NCI-H146 (cell line): Measurements from ENCODE around the gene SF3B6.
"Not testable (repeated sequence)": the region's sequence is repeated elsewhere in the genome, so short reads cannot be mapped to it uniquely, and the experiment has no call there.

ENCODE experiments used
- DNase-seq: peaks from one replicate; lab custom pipeline; 2025; lab: John Stamatoyannopoulos, UW

Gene SF3B6, protein sequence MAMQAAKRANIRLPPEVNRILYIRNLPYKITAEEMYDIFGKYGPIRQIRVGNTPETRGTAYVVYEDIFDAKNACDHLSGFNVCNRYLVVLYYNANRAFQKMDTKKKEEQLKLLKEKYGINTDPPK

DNA sequence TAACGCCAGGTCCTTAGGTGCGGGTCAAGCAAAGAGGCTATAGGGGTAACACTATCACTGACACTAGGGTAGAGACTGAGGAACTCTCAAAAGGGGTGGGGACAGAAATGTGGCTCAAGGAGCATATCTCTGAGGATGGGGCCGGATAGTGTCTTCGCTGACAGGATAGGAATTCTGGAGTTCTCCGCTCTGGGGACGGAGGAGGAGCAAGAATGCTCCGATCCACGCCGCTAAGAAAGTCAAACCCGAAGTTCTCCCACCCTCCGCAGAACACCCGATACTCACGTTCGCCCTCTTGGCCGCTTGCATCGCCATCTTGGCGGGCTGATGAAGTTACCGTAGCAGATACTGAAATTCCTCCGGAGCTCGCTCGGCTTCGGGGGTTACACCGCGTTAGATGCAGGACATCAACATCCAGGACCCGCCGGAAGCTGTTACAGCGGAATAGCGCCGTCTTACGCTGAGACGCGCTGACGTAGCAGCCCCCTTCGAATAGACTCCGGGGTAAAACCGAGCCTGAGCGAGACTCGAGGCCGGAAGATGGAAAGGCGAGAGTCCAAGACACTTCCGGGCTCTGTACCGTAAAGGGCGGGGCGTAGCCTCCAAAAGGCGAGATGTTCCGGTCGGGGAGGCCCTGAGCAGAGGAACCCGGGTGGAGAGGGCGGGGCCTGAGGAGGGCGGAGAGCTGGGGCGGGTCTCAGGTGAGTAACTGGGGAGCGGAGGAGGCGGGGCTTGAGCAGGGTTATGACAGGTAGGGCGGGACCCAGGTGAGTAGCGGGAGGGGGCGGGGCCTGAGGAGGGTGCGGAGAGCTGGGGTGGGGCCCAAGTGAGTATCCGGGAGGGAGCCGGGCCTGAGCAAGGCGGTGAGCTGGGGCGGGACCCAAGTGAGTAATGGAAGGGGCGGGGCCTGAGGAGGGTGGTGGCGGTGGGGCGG, at the start of gene SF3B6:
Gene SF3B6 (minus strand): TSS at position 412 of the 934 bp plus-strand sequence. CDS start 97 bp downstream, at position 315.
- peak; percentile 100 for DNase-seq

DNA sequence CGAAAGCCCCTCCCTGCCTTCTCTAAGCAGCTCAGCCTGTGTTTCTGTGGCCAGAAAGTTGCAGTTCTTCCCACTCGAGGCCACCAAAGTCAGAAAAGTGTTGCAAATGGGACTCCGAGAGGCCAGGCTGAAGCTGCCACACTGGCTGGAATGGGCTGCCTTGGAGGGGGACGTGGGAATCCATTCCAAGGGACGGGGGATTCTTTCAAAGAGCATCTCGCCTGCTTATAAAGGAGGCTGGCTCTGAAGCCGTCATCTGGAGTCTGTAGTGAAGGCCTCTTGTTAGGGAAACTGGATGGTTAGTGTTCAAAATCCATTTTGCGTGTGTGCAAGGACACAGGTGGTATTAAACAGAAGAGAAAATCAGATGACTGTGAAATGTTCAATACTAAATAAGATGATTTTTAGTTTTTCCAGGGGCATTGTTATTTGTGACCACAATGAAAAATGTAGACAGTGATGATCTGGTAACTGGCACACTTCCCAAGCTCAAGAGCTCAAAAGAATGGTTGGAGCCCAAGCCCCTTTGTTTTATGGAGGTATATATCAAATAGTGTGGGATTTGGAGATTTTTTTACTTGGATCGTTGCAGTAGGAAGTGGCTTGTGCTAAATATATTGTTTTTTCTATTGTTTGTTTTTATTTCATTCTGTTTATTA, 47.9 kb upstream of the SF3B6 start:
- peak; percentile 73 for DNase-seq

DNA sequence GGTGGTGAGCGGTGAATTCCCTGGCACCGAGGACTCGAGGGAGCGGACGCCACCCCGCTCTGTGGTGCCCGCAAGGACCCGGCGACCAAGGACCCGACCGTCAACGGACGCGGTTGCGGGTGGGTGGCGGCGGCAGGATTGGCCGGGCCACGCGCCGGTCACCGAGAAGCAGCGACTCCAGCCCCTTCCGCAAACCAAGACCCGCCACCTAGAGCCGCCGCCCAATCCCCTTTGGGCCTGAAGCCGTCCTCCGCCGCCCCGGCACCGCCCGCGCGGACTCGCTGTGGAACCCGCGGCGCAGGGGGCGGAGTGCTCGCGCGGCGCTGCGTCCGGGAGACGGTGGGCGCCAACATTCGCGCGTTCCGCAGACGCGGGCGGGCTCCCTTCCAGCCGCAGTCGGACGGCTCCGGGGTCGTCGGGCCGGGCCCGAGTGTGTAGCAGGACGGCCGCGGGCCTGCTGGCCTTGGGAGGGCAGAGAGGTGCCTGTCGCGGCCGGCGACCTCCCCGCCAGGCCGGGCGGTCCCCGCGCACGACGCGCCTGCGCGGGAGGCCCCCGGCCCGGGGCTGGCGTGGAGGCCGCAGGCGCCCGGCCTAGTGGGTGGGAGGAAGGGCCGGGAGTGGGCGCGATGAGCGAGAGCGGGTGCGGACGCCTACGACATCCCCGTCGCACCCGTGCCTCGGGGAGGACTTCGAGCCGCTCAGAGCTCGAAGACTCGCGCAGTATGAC, 47.2 kb upstream of the SF3B6 start, which contains the start of the genes FAM228B and PFN4:
Gene FAM228B (plus strand): TSS at position 275 of the 727 bp plus-strand sequence. CDS start 893 bp downstream, outside the sequence.
Gene PFN4 (minus strand): TSS at position 140 of the 727 bp plus-strand sequence. CDS start 799 bp downstream, outside the sequence.
- DNase-seq = peak; percentile 92

DNA sequence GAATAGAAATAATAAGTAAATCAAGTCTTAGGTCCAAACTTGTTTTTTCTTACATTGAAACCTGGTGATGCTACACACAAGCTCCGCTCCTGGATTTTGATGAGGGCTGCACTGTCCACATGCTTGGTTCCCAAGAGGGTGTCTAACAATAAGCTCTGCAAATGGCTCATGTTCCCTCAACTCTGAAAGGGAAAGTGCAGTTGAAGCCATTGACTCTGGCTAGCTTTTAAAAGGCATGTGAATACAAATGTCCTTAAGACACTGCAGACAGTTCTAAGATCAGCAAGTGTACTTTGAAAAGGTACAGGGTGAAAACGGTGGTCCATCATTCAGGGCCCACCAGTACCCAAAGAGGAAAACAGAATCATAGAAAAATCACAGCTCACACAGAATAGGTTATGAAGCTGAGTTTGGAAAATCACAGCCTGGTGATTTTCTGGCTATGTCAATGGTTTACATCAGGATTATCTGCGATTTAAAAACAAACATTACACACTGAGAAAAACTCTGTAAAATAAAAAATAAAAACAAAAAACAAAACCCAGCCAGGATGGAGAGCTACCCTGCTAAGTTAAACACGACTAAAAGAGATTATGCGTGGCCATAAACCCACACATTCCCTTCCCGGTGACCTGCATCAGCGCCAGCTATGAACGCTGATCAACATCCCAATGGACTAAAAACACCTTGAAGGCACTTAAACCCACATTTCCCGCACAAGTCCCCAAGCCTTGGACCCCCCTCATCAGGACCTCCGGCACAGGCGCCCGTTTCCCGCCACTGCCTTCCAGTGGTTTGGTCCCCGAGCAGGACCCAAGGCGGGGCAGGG, 46.5 kb upstream of the SF3B6 start:
- DNase-seq = peak; percentile 25

DNA sequence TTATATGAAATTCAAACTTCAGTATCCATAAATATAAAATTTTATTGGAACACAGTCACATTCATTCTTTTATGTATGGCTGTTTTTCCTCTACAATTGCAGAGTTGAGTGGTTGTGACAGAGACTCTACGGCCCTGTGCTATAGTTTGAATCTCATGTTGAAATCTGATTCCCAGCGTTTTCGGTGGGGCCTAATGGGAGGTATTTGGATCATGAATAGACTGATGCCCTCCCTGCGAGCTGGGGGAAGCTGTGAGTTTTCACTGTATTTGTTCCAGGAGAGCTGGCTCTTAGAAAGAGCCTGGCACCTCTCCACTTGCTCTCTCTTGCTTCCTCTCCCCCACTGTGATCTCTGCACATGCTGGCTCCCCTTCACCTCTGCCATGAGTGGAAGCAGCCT, 45.3 kb upstream of the SF3B6 start:
- DNase-seq = no peak

DNA sequence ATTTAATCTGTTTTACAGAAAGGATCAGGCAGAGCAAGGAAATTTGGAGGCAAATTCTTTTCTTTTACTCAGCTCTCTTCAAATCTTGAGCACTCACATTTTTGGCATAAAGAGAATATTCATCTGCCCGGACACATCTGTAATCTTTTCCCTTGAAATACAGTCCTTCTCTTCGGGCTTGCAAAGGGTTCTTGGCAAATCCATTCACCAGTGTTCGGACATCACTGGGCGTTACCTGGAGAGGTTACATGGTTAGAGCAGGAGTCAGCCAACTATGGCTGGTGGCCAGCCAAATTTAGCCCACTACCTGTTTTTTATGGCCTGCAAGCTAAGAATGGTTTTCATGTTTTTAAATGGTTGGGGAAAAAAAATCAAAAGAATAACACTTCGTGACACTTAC, 44.9 kb upstream of the SF3B6 start:
- DNase-seq = no peak

DNA sequence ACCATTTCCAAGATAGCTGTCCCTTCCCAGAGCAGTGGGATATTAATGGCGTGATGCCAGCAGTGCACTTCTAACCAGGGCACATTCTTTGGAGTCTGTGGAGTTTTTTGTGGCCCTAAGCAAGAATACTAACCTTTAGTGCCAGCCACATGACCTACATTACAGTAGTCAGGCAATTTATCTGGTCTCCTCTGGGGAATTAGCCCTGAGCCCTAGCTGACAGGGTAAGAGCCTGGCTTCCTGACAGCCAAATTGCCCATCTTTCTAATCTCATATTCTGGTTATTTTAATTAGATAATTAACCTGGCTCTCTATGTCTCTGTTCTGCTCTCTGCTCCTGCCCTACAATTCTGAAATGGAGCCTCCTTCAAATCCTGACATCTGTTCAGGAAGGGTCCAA, 41.8 kb upstream of the SF3B6 start:
- no peak for DNase-seq

DNA sequence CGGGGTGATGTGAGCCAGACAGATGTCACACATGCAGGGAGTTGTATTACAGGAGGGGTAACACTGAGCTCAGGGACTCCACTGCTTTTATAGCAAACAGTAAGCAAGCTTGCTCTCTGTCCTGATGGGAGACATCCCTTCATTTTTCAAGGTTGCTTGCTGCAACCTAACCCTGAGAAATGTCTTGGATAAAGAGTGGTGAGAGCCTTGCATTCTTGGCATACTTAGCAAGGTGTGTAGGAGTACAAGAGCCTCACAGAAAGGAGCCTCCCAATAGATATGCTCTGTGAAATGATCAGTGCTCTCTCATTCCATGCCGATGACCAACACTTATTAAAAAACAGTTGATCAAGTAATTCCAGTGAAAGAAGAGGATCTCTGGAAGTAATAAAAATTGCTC, 38.9 kb upstream of the SF3B6 start:
- DNase-seq = no peak

DNA sequence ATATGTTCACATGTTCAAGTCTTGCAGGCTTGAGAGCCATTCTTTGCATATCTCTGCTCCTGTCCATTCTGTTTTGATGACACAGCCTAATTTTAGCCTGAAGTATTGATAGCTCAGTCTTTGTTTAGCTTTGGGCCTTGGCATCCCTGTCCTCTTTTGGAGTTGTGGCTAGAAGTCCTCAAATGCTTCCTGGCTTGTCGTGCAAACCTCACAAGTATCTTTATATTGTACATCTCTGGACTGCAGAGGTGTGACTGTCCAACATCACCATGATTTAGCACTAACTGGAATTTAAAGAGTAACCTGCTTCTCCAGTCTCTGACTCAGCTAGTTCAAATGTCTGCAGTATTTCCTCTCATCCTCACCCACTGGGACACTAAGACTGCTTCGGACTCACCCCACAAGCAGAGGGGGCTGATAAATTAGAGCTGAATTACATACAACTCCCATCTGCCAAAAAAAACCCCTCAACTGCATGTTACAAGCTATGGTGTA, 35.3 kb upstream of the SF3B6 start:
- no peak for DNase-seq

DNA sequence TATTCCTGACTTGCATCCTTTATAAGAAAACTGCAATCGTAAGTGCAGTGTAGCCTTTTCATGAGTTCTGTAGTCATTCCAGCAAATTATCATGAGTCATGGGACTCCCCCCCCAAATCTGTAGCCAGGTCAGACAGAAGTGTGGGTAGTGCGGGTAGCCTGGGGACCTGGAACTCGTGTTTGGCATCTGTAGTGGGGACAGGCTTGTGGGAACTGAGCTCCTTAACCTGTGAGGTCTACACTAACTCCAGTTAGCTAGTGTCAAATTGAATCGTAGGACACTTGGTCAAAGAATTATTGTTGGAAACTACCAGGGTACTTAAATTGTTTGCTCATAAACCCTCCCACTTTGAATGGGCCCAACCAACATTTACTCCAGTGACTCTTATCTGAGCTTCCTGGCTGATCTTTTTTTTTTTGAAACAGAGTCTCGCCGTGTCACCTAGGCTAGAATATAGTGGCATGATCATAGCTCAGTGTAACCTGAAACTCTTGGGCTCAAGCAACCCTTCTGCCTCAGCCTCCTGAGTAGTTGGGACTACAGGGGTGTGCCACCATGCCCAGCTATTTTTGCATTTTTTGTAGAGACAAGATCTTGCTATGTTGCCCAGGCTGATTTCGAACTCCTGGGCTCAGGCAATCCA, 34.7 kb upstream of the SF3B6 start:
- no peak for DNase-seq

DNA sequence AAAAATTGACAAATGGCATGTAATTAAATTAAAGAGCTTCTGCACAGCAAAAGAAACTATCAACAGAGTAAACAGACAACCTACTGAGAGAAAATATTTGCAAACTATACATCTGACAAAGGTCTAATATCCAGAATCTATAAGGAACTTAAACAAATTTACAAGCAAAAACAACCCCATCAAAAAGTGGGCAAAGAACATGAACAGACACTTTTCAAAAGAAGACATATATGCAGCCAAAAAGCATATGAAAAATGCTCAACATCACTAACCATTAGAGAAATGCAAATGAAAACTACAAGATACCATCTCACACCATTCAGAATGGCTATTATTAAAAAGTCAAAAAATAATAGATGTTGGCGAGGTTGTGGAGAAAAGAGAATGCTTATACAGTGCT, 33.3 kb upstream of the SF3B6 start:
- not testable (repeated sequence) for DNase-seq

DNA sequence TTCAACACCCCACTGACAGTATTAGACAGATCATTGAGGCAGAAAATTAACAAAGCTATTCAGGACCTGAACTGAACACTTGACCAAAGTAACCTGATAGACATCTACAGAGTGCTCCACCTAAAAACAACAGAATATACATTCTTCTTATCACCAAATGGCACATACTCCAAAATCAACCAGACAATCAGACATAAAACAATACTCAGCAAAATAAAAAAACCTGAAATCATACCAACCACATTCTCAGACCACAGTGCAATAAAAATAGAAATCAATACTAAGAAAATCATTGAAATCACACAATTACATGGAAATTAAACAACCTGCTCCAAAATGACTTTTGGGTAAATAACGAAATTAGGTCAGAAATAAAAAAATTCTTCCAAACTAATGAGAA, 31.2 kb upstream of the SF3B6 start:
- DNase-seq = no peak

DNA sequence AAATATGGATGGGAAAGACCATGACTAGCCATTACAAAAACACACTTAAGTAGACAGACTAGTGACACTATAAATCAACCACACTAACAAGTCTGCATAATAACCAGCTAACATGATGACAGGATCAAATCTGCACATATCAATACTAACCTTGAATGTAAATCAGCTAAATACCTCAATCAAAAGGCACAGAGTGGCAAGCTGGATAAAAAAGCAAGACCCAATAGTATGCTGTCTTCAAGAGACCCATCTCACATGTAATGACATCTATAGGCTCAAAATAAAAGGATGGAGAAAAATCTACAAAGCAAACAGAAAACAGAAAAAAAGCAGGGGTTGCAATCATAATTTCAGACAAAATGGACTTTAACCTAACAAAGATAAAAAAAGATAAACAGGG, 30.7 kb upstream of the SF3B6 start:
- DNase-seq = no peak

DNA sequence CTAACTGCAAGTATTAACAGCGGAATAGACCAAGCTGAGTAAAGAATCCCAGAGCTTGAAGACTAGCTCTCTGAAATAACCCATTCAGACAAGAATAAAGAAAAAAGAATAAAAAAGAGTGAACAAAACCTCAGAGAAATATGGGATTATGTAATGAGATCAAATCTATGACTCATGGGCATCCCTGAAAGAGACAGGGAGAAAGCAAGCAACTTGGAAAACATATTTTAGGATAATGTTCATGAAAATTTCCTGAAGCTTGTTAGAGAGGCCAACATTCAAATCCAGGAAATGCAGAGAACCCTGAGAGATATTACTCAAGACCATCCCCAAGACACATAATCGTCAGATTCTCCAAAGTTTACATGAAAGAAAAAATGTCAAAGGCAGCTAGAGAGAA, 29.7 kb upstream of the SF3B6 start:
- DNase-seq = no peak

DNA sequence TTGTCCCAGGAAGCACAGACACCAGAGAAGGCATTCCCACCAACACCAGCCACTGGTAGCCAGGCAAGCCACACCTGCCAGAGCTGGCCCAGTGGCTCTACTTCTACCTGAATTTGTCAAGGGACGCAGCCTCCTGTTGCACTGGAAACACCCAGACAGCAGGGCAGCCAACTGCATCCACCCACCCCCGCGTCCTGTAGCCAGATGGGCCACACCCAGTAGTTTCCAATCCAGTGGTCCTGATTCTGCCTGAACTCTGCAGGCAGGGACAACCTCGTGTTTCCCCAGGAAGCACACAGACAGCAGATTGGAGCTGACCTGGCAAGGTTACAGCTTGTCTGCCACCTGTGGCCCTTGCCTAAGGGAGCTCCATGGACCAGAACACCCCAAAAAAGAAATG, 28.8 kb upstream of the SF3B6 start:
- no peak for DNase-seq

DNA sequence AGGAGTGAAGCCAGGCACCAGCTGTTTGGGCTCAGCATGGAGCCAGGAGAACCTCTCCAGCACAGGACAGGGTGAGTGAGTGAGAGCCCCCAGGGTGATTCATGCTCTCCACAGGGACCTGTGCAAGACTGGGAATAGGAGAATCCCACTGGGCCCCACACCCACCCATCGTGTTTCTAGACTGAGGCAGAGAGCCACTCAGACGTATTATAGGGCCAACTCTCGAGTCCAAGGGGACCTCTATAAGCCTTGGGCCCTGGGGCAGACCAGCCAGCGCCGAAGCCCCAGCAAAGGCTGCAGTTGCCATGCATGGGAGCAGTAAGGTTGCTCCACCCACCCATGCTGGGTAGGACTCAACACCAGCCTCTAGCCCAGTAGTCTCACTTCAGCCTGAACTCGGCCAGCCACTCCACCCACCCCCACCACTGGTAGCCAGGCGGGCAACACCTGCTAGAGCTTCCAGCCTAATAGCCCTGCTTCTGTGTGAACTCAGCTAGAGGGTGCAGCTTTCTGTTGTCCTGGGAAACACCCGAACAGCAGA, 28.1 kb upstream of the SF3B6 start:
- DNase-seq = peak; percentile 32

DNA sequence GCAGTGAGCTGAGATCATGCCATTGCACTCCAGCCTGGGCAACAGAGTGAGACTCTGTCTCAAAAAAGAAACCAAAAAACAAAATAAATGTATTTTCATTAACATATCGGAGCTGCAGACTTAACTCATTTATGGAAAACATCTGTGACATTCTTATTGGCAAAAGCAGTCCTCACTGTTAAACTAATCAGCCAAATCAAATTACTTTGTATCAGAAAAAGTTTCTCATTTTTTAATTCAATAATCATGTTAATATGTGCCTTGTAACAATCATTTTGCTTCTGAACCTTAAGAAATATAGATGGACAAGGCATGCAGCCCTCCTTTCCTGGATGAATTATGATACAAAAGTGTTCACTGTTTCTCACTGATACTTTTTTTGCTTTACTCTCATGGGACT, 26.6 kb upstream of the SF3B6 start:
- DNase-seq = no peak

DNA sequence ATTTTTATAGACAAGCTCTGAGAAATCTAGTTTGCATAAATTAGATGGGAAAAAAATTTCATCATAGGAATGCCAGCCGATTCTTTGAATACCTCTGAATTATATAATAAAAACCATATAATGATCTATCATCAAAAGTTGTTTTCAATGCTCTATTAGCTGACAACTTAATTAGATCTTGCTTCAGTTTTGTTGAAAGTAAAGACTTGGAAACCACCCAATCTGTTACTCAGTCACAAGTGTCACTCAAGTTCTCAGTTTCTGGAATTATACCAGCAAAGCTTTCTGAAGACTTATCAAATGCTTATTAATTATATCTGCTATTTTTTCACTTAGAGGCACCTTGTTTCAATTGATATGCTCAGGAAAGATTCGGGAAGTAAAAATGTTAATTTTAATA, 25.9 kb upstream of the SF3B6 start:
- no peak for DNase-seq

DNA sequence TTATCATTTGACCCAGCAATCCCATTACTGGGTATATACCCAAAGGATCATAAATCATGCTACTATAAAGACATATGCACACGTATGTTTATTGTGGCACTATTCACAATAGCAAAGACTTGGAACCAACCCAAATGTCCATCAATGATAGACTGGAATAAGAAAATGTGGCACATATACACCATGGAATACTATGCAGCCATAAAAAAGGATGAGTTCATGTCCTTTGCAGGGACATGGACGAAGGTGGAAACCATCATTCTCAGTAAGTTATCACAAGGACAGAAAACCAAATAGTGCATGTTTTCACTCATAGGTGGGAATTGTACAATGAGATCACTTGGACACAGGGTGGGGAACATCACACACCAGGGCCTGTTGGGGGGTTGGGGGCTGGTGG, 24.6 kb upstream of the SF3B6 start:
- not testable (repeated sequence) for DNase-seq

DNA sequence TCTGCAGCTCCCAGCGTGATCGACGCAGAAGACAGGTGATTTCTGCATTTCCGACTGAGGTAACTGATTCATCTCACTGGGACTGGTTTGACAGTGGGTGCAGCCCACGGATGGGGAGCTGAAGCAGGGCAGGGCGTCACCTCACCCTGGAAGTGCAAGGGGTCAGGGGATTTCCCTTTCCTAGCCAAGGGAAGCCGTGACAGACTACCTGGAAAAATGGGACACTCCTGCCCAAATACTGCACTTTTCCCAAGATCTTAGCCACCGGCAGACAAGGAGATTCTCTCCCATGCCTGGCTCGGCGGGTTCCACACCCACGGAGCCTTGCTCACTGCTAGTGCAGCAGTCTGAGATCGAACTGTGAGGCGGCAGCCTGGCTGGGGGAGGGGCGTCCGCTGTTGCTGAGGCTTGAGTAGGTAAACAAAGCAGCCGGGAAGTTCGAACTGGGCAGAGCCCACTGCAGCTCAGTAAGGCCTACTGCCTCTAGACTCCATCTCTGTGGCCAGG, 19.1 kb upstream of the SF3B6 start:
- DNase-seq = not testable (repeated sequence)
